ENCODE data around the gene MN1.

DNA sequence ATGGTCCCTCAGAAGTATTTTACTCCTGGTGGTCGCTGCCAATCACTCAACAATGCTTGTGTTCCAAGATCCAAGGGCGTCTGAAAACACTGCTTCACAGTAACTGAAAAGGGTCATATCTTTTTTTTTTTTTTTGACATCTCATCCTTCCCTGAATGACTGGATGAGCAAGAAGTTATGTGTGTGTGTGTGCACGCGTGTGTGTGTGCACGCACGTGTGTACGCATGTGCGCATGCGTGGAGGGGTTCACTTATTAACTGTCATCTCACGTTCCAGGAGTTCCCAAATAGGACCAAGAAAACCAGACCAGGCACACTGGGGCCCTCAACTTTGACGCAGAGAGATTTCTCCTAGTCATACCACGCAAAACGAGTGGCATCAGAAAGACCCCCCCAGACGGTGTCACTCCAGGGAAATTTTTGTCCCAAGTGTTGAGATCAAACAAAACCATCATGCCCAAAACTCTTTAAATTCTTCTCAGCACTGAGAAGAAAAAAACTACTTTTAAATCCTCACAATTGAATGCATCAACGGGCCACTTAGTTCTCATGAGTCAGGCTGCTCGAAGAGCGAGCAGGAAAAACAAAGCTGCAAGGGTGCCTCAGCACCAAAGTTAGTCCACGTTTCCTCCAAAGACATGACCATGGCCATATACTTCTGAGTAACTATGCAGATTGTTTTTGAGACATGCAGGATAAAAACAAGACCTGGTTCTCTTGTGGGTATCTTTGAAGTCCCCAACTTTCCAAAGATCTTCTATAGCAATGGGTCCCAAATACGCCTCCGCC, 12.9 kb downstream of the MN1 start:
- no peak for TF ChIP-seq CTCF (IDR thresholded peaks at IDR 0.05)
- no peak for TF ChIP-seq POLR2A (IDR thresholded peaks at IDR 0.05)
